ENCODE results near the gene LTC4S. TPM values are rescaled to one million over a fixed set of nuclear protein-coding genes. Genes with fewer than 3 reads are reported as not detected.
"Not testable (repeated sequence)": the region's sequence is repeated elsewhere in the genome, so short reads cannot be mapped to it uniquely, and the experiment has no call there.

The LTC4S gene
- polyA plus RNA-seq, 1 donor: 1.7 TPM

DNA sequence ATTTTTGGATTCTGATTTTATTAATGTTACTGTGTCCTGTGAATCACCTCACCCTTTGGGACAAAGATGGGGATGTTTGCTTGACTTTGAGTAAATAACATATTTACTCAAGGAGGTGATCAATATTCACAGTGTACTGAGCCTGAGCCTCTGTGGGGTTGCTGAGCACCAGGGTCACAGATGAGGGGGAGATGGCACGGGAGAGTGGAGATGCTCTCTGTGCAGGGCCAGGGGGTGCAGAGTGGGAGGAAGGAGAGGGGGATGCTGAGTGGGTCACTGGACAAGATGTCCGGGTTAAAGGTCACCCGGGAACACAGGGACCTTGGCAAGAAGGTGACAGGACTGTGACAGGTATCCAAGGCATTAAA, 30.9 kb downstream of the LTC4S start:
- no peak for DNase-seq

DNA sequence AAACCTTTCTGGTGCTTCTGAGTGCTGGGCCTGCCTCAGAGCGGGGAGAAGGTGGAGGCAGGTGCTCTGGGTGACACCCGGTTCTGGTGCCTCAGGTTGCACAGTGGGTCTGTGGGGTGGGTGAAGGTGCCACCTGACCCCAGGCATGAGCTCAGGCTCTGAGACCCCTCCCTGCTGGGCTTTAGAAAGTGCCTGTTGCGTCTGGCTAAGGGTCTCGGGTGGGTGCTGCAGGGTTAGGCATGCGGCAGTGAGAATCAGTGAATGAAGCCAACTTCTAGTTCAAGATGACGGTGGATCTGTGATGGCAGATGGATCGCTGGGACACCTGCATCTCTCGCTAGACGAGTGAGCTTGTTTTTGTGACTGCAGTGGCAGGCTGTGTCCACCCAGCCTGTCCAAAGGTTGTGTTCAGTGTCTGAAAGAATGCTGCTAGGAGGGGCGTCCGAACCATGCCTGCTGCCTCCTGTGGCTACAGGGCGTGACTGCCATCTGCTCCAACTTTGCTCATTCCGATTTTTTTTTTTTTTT, 31.9 kb downstream of the LTC4S start:
- DNase-seq: no peak

GRCh38 chr5:179827680-179828079, 33.9 kb downstream of the LTC4S start:
- no peak for DNase-seq

- no peak for DNase-seq
Measured at GRCh38 chr5:179828756-179829421, 35.1 kb downstream of the LTC4S start.

- no peak for DNase-seq
Measured at GRCh38 chr5:179829732-179830435, 36.1 kb downstream of the LTC4S start.

DNA sequence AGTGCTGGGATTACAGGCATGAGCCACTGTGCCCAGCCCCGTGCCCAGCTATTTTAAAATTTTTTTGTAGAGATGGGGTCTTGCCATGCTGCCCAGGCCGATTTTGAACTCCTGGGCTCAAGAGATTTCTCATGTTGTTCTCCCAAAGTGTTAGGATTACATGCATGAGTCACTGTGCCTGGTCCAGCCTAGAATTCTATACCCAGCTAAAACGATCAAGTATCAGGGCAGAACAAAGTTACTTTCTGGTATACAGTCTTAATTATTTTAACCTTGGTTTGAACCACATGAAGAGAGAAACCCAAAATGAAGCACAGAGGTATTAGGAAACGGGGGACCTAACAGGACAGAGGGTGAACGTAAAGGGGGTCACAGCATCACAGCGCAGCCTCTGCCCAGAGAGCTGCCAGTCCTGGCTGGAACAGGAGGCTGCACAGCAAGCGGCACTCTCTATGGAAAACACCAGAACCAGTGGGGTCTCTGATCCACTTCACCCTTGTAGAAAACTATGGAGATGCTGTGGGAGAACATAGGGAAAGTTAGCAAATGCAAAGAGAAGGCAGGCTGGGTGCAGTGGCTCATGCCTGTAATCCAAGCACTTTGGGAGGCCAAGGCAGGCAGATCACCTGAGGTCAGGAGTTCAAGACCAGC, 37.2 kb downstream of the LTC4S start:
- no peak for DNase-seq

DNA sequence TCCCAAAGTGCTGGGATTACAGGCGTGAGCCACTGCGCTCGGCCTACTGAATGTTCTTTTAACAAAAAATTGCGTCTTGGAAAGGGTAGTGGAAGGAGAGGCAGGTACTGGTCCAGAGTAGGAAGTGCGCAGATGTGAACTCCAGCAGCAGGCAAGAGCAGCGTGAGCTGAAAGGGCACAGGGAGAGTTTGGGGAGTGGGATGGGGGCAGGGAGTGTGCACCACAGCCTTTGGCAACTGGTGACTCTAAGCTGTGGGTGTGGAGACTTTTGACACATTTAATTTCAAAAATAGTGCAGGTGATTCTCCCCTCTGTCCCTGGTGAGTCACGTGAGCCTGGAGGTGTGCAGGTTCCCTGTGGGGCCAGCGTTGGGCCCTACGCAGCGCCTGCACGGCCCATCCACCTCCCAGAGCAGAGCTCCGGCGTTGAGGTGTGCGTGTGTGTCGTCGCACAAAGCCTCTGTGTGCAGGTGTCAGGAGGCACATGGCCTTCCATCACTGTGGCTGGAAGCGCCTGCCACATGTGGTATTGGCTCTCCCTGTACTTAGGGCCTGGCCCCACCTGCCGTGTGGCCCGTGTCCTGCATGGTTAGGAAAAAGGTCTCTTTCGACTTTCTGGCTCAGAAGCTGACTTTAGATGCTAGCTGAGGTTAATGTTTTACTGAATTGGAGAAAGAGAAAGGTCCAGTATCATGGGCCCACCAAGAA, 38.4 kb downstream of the LTC4S start:
- no peak for DNase-seq

DNA sequence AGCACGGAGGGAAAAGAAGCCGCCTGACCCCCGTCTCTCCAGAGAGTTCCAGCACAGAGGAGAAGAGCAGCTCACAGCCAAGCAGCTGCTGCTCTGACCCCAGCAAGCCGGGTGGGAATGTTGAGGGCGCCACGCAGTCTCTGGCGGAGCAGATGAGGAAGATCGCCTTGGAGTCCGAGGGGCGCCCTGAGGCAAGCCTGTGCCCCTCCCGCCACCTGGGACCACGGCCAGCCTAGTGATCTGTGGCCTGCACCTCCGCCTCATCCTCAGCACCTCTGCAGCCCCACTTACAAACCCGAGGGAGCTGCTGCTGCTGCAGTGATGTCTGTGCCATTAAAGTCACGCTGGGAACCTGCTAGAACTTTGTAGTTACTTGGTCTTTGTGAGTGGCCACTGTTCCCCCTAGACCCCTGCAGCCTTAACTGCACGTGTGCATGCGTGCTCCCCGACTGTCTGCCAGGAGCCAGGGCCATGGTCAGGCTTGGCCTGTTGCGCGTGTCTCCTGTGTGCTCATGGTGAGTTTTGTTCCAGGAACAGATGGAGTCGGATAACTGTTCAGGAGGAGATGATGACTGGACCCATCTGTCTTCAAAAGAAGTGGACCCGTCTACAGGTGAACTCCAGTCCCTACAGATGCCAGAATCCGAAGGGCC, 39.4 kb downstream of the LTC4S start:
- DNase-seq: no peak

DNA sequence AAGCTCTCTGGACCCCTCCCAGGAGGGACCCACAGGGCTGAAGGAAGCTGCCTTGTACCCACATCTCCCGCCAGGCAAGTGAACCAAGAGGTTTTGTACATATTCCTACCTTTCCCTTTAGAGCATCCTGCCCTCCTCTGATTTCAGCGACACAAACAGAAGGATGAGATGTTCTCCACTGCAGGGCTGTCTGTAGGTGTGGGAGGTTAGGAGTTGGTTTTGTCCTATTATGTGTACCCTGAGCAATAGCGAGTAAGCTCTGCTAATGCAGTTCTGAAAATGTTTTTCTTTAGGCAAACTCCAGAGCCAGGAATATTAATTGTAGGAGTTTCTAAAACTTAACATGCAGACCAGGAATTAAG, 39.9 kb downstream of the LTC4S start:
- no peak for DNase-seq

GRCh38 chr5:179834120-179834519, 40.3 kb downstream of the LTC4S start:
- no peak for DNase-seq

DNA sequence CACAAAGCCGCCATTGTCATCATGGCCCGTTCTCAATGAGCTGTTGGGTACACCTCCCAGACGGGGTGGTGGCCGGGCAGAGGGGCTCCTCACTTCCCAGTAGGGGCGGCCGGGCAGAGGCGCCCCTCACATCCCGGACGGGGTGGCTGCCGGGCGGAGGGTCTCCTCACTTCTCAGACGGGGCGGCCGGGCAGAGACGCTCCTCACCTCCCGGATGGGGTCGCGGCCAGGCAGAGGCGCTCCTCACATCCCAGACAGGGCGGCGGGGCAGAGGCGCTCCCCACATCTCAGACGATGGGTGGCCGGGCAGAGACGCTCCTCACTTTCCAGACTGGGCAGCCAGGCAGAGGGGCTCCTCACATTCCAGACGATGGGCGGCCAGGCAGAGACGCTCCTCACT, 41.1 kb downstream of the LTC4S start:
- DNase-seq: not testable (repeated sequence)

GRCh38 chr5:179836225-179837019, 42.6 kb downstream of the LTC4S start:
- no peak for DNase-seq

DNA sequence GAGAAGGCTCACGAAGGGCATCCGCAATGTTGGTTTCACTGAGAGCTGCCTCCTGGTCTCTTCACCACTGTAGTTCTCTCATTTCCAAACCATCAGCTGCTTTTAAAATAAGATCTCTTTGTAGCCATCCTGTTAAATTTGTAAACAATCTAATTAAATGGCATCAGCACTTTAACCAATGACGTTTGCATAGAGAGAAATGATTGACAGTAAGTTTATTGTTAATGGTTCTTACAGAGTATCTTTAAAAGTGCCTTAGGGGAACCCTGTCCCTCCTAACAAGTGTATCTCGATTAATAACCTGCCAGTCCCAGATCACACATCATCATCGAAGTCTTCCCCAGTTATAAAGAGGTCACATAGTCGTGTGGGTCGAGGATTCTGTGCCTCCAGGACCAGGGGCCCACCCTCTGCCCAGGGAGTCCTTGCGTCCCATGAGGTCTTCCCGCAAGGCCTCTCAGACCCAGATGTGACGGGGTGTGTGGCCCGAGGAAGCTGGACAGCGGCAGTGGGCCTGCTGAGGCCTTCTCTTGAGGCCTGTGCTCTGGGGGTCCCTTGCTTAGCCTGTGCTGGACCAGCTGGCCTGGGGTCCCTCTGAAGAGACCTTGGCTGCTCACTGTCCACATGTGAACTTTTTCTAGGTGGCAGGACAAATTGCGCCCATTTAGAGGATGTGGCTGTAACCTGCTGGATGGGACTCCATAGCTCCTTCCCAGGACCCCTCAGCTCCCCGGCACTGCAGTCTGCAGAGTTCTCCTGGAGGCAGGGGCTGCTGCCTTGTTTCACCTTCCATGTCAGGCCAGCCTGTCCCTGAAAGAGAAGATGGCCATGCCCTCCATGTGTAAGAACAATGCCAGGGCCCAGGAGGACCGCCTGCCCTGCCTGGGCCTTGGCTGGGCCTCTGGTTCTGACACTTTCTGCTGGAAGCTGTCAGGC, 43.6 kb downstream of the LTC4S start:
- no peak for DNase-seq

GRCh38 chr5:179839328-179840256, 45.8 kb downstream of the LTC4S start:
- no peak for DNase-seq

DNA sequence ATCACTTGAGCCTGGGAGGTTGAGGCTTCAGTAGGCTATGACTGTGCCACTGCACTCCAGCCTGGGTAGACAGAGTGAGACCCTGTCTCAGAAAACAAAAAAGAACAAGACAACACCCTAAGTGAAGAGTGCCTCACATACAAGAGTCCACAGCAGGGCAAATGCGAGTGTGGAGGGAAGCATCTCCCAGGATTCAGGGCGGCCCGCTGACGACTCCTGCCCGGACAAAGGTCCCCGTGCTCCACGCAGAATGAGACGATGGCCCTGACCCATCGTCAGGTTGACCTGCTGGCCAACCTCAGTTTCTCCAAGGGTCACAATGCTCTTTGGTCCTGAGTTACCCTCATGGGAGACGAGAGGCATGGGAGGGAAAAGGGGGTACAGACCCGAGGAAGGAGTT, 46.5 kb downstream of the LTC4S start:
- no peak for DNase-seq

- DNase-seq: no peak
Measured at GRCh38 chr5:179840766-179841165, 47.0 kb downstream of the LTC4S start.

DNA sequence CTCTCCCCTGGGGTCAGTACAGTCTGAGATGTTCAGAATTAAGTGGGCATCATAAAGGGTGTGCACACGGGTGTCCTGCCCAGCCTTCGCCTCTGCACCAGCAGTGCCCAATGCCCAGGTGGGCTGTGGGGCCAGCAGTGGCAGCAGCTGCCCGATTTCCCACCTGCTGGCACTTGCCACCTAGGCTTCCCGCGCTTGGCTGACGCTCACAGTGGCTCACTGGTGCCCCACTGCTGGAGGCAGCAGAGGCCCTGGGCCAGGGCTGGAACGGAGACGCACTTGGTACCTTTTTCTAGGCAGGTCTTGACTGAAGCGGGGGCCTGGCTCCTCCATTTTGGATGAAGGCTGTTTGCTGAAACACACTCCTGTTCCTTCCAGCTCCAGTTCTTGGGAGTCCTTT, 47.8 kb downstream of the LTC4S start:
- DNase-seq: no peak
